Vagina (tissue), 2 donors: ENCODE results near the gene NEAT1.

ENCODE experiments used
- POLR2A ChIP-seq, 2 donors: fragments of 450-650 bp; IDR thresholded peaks; one replicate each; pipeline ENCODE4 v1.6.1; 2017; ENCODE audit warnings: antibody characterized with exemption in 2 of 2, mild to moderate bottlenecking in 2 of 2, moderate library complexity in 2 of 2
- TF ChIP-seq, protein P1 (sequence below), 3 experiments: fragments of 450-650 bp in 2 of 3; fragments of 200-600 bp in 1 of 3; sonication (generic) in 1 of 3; IDR thresholded peaks; one replicate each; pipeline ENCODE4 v1.5.1; 2017 to 2019; ENCODE audit warnings: antibody characterized with exemption in 3 of 3, mild to moderate bottlenecking in 2 of 3, moderate library complexity in 2 of 3

DNA sequence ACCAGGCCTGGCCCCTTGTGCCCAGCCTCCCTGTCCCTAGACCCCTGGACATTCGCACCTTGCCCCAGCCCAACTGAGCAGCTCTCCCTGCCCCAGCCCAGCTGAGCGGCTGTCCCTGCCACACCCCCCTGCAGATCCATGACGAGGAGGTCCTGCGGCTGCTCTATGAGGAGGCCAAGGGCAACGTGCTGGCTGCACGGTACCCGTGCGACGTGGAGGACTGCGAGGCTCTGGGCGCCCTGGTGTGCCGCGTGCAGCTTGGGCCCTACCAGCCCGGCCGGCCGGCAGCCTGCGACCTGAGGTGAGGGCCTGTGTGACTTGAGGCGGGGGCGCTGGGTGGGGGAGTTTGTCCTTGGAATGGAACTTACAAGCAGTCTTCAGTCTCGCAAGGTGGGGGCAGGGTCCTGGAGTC lies 28.5 kb upstream of the NEAT1 start:
- TF ChIP-seq, protein P1, sequence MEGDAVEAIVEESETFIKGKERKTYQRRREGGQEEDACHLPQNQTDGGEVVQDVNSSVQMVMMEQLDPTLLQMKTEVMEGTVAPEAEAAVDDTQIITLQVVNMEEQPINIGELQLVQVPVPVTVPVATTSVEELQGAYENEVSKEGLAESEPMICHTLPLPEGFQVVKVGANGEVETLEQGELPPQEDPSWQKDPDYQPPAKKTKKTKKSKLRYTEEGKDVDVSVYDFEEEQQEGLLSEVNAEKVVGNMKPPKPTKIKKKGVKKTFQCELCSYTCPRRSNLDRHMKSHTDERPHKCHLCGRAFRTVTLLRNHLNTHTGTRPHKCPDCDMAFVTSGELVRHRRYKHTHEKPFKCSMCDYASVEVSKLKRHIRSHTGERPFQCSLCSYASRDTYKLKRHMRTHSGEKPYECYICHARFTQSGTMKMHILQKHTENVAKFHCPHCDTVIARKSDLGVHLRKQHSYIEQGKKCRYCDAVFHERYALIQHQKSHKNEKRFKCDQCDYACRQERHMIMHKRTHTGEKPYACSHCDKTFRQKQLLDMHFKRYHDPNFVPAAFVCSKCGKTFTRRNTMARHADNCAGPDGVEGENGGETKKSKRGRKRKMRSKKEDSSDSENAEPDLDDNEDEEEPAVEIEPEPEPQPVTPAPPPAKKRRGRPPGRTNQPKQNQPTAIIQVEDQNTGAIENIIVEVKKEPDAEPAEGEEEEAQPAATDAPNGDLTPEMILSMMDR (IDR thresholded peaks at IDR 0.05), result no peak
- TF ChIP-seq POLR2A (IDR thresholded peaks at IDR 0.05), result no peak
